Measurements from ENCODE around the gene ARHGAP20.

The ARHGAP20 gene

DNA sequence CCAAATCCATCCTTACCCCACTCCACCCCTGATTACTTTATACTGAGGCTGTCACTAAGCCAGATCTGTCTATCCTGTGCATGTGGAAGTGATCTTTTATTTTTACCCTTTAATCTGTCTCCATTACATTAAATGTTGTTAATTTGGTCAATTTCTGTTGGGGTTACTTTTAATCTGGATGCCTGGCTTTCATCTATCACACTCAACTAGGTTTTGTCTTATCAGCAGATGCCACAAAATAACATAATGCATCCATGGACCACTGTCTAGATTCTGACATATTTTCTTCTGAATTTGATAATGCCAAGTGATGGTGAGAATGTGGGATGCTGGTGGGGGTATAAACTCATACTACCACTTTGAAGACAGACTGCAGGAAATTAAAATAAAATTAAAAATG is 174.1 kb downstream of the ARHGAP20 start:
- TF ChIP-seq, protein P1, sequence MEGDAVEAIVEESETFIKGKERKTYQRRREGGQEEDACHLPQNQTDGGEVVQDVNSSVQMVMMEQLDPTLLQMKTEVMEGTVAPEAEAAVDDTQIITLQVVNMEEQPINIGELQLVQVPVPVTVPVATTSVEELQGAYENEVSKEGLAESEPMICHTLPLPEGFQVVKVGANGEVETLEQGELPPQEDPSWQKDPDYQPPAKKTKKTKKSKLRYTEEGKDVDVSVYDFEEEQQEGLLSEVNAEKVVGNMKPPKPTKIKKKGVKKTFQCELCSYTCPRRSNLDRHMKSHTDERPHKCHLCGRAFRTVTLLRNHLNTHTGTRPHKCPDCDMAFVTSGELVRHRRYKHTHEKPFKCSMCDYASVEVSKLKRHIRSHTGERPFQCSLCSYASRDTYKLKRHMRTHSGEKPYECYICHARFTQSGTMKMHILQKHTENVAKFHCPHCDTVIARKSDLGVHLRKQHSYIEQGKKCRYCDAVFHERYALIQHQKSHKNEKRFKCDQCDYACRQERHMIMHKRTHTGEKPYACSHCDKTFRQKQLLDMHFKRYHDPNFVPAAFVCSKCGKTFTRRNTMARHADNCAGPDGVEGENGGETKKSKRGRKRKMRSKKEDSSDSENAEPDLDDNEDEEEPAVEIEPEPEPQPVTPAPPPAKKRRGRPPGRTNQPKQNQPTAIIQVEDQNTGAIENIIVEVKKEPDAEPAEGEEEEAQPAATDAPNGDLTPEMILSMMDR (conservative IDR thresholded peaks at IDR 0.05; ENCODE audit: low read depth, low read length), result no peak
- DNase-seq (ENCODE audit: low read depth), result no peak
- H3K4me3 ChIP-seq (ENCODE audit: low read depth, low read length), result no peak overlapping the region

DNA sequence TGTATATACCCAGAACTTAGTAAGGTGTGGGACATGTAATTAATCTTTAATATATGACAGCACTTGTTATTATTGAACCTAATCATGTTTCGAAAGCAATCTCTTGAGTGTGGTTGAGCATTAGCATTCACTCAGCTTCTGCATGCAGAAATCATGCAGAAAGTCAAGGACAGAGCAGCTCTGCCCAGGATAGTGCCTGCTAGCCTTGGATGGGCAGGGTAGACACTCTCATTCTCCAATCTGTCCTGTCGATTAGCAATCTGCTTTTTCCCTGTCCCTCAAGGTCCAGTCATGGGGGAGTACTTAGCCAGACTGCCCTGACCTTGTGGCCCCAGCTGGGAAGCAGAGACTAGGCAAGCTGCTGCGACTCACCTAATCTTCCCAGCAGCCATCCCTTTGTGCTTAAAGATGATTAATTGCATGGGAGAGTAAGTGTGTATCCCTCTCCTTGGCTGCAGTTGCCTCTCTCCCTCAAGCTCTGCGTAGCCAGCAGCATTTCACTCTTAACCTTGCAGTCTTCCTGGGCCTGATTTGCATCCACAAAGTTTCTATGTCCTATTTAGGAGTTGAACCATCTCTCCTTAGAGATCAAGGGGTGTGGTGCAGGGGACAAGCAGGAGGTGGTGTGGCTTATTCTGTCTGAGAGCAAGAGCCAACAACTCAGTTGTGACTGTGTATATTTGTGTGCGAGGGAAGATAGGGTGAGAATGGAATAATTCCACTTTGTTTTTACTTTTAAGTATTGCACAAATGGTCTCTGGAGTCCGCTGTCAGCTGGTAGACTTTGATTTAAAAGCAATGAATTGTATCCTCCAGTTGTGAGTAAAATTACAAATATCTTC is 181.1 kb downstream of the ARHGAP20 start:
- TF ChIP-seq, protein P1 (conservative IDR thresholded peaks at IDR 0.05; ENCODE audit: low read depth, low read length), result no peak
- no peak overlapping the region for H3K4me3 ChIP-seq (ENCODE audit: low read depth, low read length)
- no peak for DNase-seq (ENCODE audit: low read depth)

DNA sequence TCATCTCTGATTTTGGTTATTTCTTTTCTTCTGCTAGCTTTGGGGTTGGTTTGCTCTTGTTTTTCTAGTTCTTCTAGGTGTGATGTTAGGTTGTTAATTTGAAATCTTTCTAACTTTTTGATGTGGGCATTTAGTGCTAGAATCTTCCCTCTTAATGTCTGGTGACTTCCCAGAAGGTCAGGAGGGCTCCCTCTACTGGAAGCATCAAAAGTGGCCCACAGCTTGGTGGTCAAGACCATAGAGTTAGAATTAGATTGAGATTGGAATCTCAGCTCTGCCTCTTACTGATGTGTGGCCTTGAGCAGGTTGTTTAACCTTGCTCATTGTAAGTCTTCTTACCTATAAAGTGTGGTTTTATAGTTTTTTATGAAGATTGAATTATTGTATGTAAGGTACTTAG is 183.2 kb downstream of the ARHGAP20 start:
- TF ChIP-seq, protein P1 (conservative IDR thresholded peaks at IDR 0.05; ENCODE audit: low read depth, low read length), result peak; percentile 56
- DNase-seq (ENCODE audit: low read depth), result peak; percentile 35

DNA sequence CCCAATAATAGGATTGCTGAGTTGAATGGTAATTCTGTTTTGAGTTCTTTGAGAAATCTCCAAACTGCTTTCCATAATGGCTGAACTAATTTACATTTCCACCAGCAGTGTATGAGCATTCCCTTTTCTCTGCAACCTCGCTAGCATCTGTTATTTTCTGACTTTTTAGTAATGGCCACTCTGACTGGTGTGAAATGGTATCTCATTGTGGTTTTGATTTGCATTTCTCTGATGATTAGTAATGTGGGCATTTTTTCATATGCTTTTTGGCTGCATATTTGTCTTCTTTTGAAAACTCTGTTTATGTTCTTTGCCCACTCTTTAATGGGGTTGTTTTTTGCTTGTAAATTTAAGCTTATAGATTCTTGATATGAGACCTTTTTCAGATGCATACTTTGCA is 185.1 kb downstream of the ARHGAP20 start:
- no peak overlapping the region for H3K4me3 ChIP-seq (ENCODE audit: low read depth, low read length)
- TF ChIP-seq, protein P1 (conservative IDR thresholded peaks at IDR 0.05; ENCODE audit: low read depth, low read length), result no peak
- DNase-seq (ENCODE audit: low read depth), result peak; percentile 12

More for the DNA sequence above, 183.2 kb downstream of the ARHGAP20 start:
- H3K4me3 ChIP-seq (ENCODE audit: low read depth, low read length), result no peak overlapping the region
